HG03159 (cell line): Measurements from ENCODE around the gene RNF144B.

Source experiments
- ATAC-seq: cut with Tn5 transposase; IDR thresholded peaks from one replicate; pipeline ENCODE4 v1.9.1; 2021; ENCODE audit warnings: mild to moderate bottlenecking, moderate library complexity; ENCODE audit not compliant: unreplicated experiment

RNF144B gene

GRCh38 chr6:18478610-18479009 lies 91.5 kb downstream of the RNF144B start:
- ATAC-seq: no peak

GRCh38 chr6:18481870-18482269 lies 94.7 kb downstream of the RNF144B start:
- no peak for ATAC-seq

- ATAC-seq: no peak
Observed at GRCh38 chr6:18485660-18486435, 98.7 kb downstream of the RNF144B start.

- no peak for ATAC-seq
Observed at GRCh38 chr6:18488004-18488403, 100.9 kb downstream of the RNF144B start.

- no peak for ATAC-seq
Observed at GRCh38 chr6:18488526-18489270, 101.5 kb downstream of the RNF144B start.

- no peak for ATAC-seq
Observed at GRCh38 chr6:18489335-18489734, 102.2 kb downstream of the RNF144B start.

GRCh38 chr6:18491308-18492045 lies 104.3 kb downstream of the RNF144B start:
- ATAC-seq: no peak

- ATAC-seq: no peak
Observed at GRCh38 chr6:18492972-18493371, 105.8 kb downstream of the RNF144B start.

GRCh38 chr6:18493382-18493891 lies 106.3 kb downstream of the RNF144B start:
- no peak for ATAC-seq

- no peak for ATAC-seq
Observed at GRCh38 chr6:18493925-18494324, 106.8 kb downstream of the RNF144B start.

GRCh38 chr6:18495236-18495635 lies 108.1 kb downstream of the RNF144B start:
- ATAC-seq: no peak

- no peak for ATAC-seq
Observed at GRCh38 chr6:18496462-18496861, 109.3 kb downstream of the RNF144B start.

- ATAC-seq: no peak
Observed at GRCh38 chr6:18497006-18497405, 109.9 kb downstream of the RNF144B start.

- ATAC-seq: no peak
Observed at GRCh38 chr6:18498408-18498807, 111.3 kb downstream of the RNF144B start.

- ATAC-seq: no peak
Observed at GRCh38 chr6:18500921-18501662, 113.9 kb downstream of the RNF144B start.

- no peak for ATAC-seq
Observed at GRCh38 chr6:18501663-18502013, 114.5 kb downstream of the RNF144B start.

GRCh38 chr6:18503206-18503592 lies 116.0 kb downstream of the RNF144B start:
- no peak for ATAC-seq

GRCh38 chr6:18503593-18504231 lies 116.6 kb downstream of the RNF144B start:
- peak; percentile 64 for ATAC-seq

GRCh38 chr6:18504232-18504596 lies 117.1 kb downstream of the RNF144B start:
- ATAC-seq: no peak

- ATAC-seq: no peak
Observed at GRCh38 chr6:18506382-18507017, 119.3 kb downstream of the RNF144B start.
